ENCODE results near the gene IER5.

DNA sequence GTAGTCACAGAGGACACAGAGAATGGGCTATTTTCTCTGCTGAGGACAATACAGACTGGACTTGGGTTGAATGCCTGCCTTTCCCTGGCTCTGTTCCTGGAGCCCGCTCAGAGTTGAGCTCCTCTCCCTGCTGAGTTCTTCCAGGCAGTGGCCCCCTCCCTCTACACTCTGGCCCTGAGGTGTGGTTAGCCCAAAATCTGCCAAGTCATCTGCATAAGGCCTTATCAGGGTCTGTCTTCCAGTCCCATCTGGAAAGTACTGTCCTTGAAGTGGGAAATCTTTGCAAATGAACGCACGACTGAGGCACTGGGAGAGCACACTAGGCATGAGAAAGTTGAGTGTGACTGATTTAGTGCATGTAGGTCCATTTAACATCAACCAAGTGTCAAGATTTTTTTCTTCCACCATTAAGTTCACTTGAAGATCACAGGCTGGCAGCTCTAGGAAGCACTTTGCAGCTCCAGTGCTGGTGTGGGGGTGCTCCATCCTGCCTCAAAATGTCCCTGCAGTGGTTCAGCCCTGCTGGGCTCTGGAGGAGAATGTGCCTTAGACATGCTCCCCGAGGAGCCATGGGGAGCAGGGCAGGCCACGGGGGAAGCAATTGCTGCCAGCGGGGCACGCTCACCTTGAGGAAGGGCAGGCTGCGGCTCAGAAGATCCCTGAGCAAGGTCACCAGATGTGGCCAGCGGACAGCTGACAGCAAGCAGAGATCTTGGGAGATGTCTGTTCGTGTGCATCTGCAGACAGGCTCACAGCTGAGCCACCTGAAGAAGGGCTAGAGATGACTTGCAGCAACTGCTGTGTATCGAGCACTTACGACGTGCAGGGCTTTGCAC, 41.5 kb downstream of the IER5 start:
- TF ChIP-seq MEF2A (IDR thresholded peaks at IDR 0.05; ENCODE audit: borderline replicate concordance, low read depth): no peak
- TF ChIP-seq NFIC (IDR thresholded peaks at IDR 0.05; ENCODE audit: borderline replicate concordance): no peak
- TF ChIP-seq YY1 (IDR thresholded peaks at IDR 0.05; ENCODE audit: low read depth): no peak
- TF ChIP-seq, protein P1, sequence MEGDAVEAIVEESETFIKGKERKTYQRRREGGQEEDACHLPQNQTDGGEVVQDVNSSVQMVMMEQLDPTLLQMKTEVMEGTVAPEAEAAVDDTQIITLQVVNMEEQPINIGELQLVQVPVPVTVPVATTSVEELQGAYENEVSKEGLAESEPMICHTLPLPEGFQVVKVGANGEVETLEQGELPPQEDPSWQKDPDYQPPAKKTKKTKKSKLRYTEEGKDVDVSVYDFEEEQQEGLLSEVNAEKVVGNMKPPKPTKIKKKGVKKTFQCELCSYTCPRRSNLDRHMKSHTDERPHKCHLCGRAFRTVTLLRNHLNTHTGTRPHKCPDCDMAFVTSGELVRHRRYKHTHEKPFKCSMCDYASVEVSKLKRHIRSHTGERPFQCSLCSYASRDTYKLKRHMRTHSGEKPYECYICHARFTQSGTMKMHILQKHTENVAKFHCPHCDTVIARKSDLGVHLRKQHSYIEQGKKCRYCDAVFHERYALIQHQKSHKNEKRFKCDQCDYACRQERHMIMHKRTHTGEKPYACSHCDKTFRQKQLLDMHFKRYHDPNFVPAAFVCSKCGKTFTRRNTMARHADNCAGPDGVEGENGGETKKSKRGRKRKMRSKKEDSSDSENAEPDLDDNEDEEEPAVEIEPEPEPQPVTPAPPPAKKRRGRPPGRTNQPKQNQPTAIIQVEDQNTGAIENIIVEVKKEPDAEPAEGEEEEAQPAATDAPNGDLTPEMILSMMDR (IDR thresholded peaks at IDR 0.05): no peak
- no peak for TF ChIP-seq TEAD4 (IDR thresholded peaks at IDR 0.05; ENCODE audit: borderline replicate concordance, insufficient read depth)
- no peak for TF ChIP-seq NRF1 (IDR thresholded peaks at IDR 0.05; ENCODE audit: low read depth, low read length)
- no peak for TF ChIP-seq EZH2phosphoT487 (IDR thresholded peaks at IDR 0.05; ENCODE audit: borderline replicate concordance, low read depth)
- TF ChIP-seq EP300 (IDR thresholded peaks at IDR 0.05; ENCODE audit: borderline replicate concordance in 1 of 2, low read depth in 1 of 2, low read length in 1 of 2): no peak
- TF ChIP-seq POLR2AphosphoS5 (IDR thresholded peaks at IDR 0.05; ENCODE audit: low read depth, low read length): no peak
- no peak for TF ChIP-seq FOXM1 (IDR thresholded peaks at IDR 0.05; ENCODE audit: low read depth)
- TF ChIP-seq SIN3A (IDR thresholded peaks at IDR 0.05; ENCODE audit: borderline replicate concordance, low read depth, low read length): no peak
- TF ChIP-seq ELF1 (IDR thresholded peaks at IDR 0.05): no peak
- TF ChIP-seq FOXJ3 (CRISPR knock-in tag; IDR thresholded peaks at IDR 0.05): no peak
- TF ChIP-seq RAD21 (IDR thresholded peaks at IDR 0.05; ENCODE audit: low read length): no peak
